ENCODE results near the gene RBM17. TPM values are rescaled to one million over a fixed set of nuclear protein-coding genes. Genes with fewer than 3 reads are reported as not detected.

RBM17 gene
- total RNA-seq, 1 experiment from 2014 or later: 129 TPM

DNA sequence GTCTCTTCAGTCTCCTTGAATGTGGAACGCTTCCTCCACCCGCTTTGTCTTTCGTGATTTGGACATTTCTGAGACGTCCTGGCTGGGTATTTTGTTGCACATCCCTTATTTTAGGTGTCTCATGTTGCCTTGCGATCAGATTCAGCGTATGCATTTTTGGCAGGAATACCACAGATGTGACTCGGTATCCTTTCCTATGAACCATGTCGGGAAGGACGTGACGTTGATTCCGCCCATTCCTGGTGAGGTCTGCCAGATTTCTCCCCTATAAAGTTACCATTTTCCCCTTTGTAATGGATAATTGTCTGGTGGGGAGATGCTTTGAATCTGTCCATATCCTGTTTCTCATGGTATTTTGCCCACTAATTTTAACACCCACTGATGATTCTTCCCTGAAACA lies 49.6 kb downstream of the RBM17 start:
- Histone ChIP-seq H3K79me2 (ENCODE audit: insufficient read depth, low read length) (no peaks in the 10 kb centered on the region), H2AFZ (ENCODE audit: low read depth, low read length, poor library complexity, severe bottlenecking) (no peak overlapping the region), H3K4me2 (ENCODE audit: low read length) (no peak overlapping the region), H3K36me3 (ENCODE audit: control insufficient read depth in 1 of 2, insufficient read depth in 2 of 2, low read length in 2 of 2) (no peaks in the 10 kb centered on the region), H3K27me3 (ENCODE audit: insufficient read depth, low read length) (peaks cover 28% of the 10 kb centered on the region; the same call in 1 of the 2 replicates), H3K27ac (ENCODE audit: low read depth, low read length) (no peak overlapping the region), H3K4me1 (ENCODE audit: control insufficient read depth in 1 of 2, insufficient read depth in 2 of 2, low read length in 2 of 2) (no peaks in the 10 kb centered on the region), H3K9me3 (ENCODE audit: control insufficient read depth in 1 of 2, insufficient read depth in 1 of 2, low read depth in 1 of 2, low read length in 2 of 2) (no peaks in the 10 kb centered on the region), H4K20me1 (ENCODE audit: insufficient read depth) (no peaks in the 10 kb centered on the region), H3K9me2 (ENCODE audit: insufficient read depth) (no peaks in the 10 kb centered on the region), H3K9ac (ENCODE audit: low read length) (no peak overlapping the region), H3K4me3 (replicated peaks in 1 of 2; ENCODE audit: low read depth in 1 of 2, low read length in 2 of 2) (no peak overlapping the region)
- intact Hi-C loops (cut with micrococcal nuclease): no loop called here
- RAD21 ChIA-PET (ENCODE audit: low non-redundant PET in 1 of 2, low total read pairs in 2 of 2, uncharacterized antibody in 2 of 2, unreplicated experiment in 2 of 2): no interaction called here
- TF ChIP-seq POLR2A (IDR thresholded peaks at IDR 0.05; ENCODE audit: borderline replicate concordance, extremely low read depth, insufficient read depth, insufficient read length) (no peak), EGR1 (IDR thresholded peaks at IDR 0.05; ENCODE audit: low read depth) (no peak), EZH2 (IDR thresholded peaks at IDR 0.05) (no peak), RAD21 (IDR thresholded peaks at IDR 0.05; ENCODE audit: low read depth) (no peak)
- TF ChIP-seq, protein P1, sequence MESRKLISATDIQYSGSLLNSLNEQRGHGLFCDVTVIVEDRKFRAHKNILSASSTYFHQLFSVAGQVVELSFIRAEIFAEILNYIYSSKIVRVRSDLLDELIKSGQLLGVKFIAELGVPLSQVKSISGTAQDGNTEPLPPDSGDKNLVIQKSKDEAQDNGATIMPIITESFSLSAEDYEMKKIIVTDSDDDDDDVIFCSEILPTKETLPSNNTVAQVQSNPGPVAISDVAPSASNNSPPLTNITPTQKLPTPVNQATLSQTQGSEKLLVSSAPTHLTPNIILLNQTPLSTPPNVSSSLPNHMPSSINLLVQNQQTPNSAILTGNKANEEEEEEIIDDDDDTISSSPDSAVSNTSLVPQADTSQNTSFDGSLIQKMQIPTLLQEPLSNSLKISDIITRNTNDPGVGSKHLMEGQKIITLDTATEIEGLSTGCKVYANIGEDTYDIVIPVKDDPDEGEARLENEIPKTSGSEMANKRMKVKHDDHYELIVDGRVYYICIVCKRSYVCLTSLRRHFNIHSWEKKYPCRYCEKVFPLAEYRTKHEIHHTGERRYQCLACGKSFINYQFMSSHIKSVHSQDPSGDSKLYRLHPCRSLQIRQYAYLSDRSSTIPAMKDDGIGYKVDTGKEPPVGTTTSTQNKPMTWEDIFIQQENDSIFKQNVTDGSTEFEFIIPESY (IDR thresholded peaks at IDR 0.05; ENCODE audit: extremely low read depth, insufficient replicate concordance, low read length): no peak
- TF ChIP-seq, protein P2, sequence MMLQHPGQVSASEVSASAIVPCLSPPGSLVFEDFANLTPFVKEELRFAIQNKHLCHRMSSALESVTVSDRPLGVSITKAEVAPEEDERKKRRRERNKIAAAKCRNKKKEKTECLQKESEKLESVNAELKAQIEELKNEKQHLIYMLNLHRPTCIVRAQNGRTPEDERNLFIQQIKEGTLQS (IDR thresholded peaks at IDR 0.05): no peak
- no TSS peak for BruUV-seq (replicated peaks)
- ATAC-seq: no peak
- no peak for DNase-seq (ENCODE audit: low read depth, low spot score)
- CTCF ChIA-PET: no interaction called here
- POLR2A ChIA-PET: no interaction called here

DNA sequence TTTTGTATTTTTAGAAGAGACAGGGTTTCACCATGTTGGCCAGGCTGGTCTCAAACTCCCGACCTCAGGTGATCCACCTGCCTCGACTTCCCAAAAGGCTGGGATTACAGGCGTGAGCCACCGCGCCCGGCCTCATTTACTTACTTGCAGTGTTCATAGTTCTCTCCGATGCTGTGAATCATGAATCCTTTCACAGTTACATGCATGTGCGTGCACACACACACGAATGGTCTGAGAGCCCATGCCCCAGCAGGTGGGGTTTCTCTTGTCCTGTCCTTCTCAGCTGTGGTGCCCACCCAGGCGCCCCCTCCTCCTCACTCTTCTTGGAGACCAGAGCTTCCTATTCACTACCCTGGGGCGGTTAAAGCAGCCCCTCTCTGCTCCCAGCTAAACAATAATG lies 50.6 kb downstream of the RBM17 start:
- POLR2A ChIA-PET: no interaction called here
- Histone ChIP-seq H2AFZ (ENCODE audit: low read depth, low read length, poor library complexity, severe bottlenecking) (no peak overlapping the region), H3K4me3 (replicated peaks in 1 of 2; ENCODE audit: low read depth in 1 of 2, low read length in 2 of 2) (no peak overlapping the region), H4K20me1 (ENCODE audit: insufficient read depth) (no peaks in the 10 kb centered on the region), H3K9me3 (ENCODE audit: control insufficient read depth in 1 of 2, insufficient read depth in 1 of 2, low read depth in 1 of 2, low read length in 2 of 2) (no peaks in the 10 kb centered on the region), H3K27me3 (ENCODE audit: insufficient read depth, low read length) (peaks cover 28% of the 10 kb centered on the region; the same call in 1 of the 2 replicates), H3K9ac (ENCODE audit: low read length) (no peak overlapping the region), H3K4me2 (ENCODE audit: low read length) (no peak overlapping the region), H3K36me3 (ENCODE audit: control insufficient read depth in 1 of 2, insufficient read depth in 2 of 2, low read length in 2 of 2) (no peaks in the 10 kb centered on the region), H3K79me2 (ENCODE audit: insufficient read depth, low read length) (no peaks in the 10 kb centered on the region), H3K4me1 (ENCODE audit: control insufficient read depth in 1 of 2, insufficient read depth in 2 of 2, low read length in 2 of 2) (peaks cover 0 to 8% of the 10 kb centered on the region in 2 experiments; a peak in 2 of 4 replicates), H3K9me2 (ENCODE audit: insufficient read depth) (no peaks in the 10 kb centered on the region), H3K27ac (ENCODE audit: low read depth, low read length) (no peak overlapping the region)
- no peak for ATAC-seq
- CTCF ChIA-PET: no interaction called here
- no TSS peak for BruUV-seq (replicated peaks)
- no peak for DNase-seq (ENCODE audit: low read depth, low spot score)
- intact Hi-C loops (cut with micrococcal nuclease): no loop called here
- RAD21 ChIA-PET (ENCODE audit: low non-redundant PET in 1 of 2, low total read pairs in 2 of 2, uncharacterized antibody in 2 of 2, unreplicated experiment in 2 of 2): no interaction called here
- no peak for TF ChIP-seq EGR1 (IDR thresholded peaks at IDR 0.05; ENCODE audit: low read depth)
- TF ChIP-seq SRF (IDR thresholded peaks at IDR 0.05; ENCODE audit: low read depth): no peak
- TF ChIP-seq EZH2 (IDR thresholded peaks at IDR 0.05): no peak
- TF ChIP-seq ELF1 (IDR thresholded peaks at IDR 0.05; ENCODE audit: borderline replicate concordance, low read depth): no peak
- TF ChIP-seq JUND (IDR thresholded peaks at IDR 0.05): no peak
- TF ChIP-seq, protein P3, sequence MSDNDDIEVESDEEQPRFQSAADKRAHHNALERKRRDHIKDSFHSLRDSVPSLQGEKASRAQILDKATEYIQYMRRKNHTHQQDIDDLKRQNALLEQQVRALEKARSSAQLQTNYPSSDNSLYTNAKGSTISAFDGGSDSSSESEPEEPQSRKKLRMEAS (IDR thresholded peaks at IDR 0.05): no peak
- TF ChIP-seq, protein P1 (IDR thresholded peaks at IDR 0.05; ENCODE audit: extremely low read depth, insufficient replicate concordance, low read length): no peak
- TF ChIP-seq RAD21 (IDR thresholded peaks at IDR 0.05; ENCODE audit: low read depth): no peak
- TF ChIP-seq TCF7L2 (IDR thresholded peaks at IDR 0.05; ENCODE audit: borderline replicate concordance, extremely low read depth, insufficient read depth, insufficient read length): no peak
- no peak for TF ChIP-seq POLR2AphosphoS5 (IDR thresholded peaks at IDR 0.05; ENCODE audit: low read depth, low read length)
- TF ChIP-seq ZNF274 (IDR thresholded peaks at IDR 0.05; ENCODE audit: low read depth, low read length): no peak
- no peak for TF ChIP-seq YY1 (IDR thresholded peaks at IDR 0.05; ENCODE audit: extremely low read depth, insufficient replicate concordance, low read depth, low read length)
- no peak for TF ChIP-seq ZFX (IDR thresholded peaks at IDR 0.05)
- no peak for TF ChIP-seq SIN3A (IDR thresholded peaks at IDR 0.05; ENCODE audit: low read depth)
- TF ChIP-seq CBX3 (IDR thresholded peaks at IDR 0.05; ENCODE audit: low read depth): no peak
- no peak for TF ChIP-seq FOSL1 (IDR thresholded peaks at IDR 0.05; ENCODE audit: low read depth)
- no peak for TF ChIP-seq POLR2A (IDR thresholded peaks at IDR 0.05; ENCODE audit: borderline replicate concordance, extremely low read depth, insufficient read depth, insufficient read length)

Data from HCT116 (cell line).